Measurements from ENCODE around the gene TMCO2.

TMCO2 gene

GRCh38 chr1:40239626-40240025 lies 8.1 kb upstream of the TMCO2 start:
- no peaks in the 10 kb centered on the region for H3K9me2 ChIP-seq (replicated peaks; ENCODE audit: insufficient read depth, low read length)
- H3K4me1 ChIP-seq (ENCODE audit: low read length), result no peaks in the 10 kb centered on the region
- H3K79me2 ChIP-seq (ENCODE audit: low read length), result peaks cover 19% of the 10 kb centered on the region
- no peak overlapping the region for H2AFZ ChIP-seq (ENCODE audit: low read length)
- H3K9me3 ChIP-seq (replicated peaks; ENCODE audit: insufficient read depth, low read length), result no peaks in the 10 kb centered on the region
- H3K9ac ChIP-seq (ENCODE audit: low read length), result no peak overlapping the region
- no peak for DNase-seq
- no peaks in the 10 kb centered on the region for H4K20me1 ChIP-seq (ENCODE audit: insufficient read depth, low read length)
- no peak overlapping the region for H3K4me3 ChIP-seq (ENCODE audit: low read length)
- 0 out of 2 replicates have a peak, but pooled peaks cover 6% of the 10 kb centered on the region for H3F3A ChIP-seq (ENCODE audit: insufficient read depth, low read length)
- H3K4me2 ChIP-seq (ENCODE audit: low read depth, low read length), result no peak overlapping the region
- no peak overlapping the region for H3K27ac ChIP-seq (ENCODE audit: low read length)
- H3K27me3 ChIP-seq (replicated peaks; ENCODE audit: insufficient read depth, low read length), result no peaks in the 10 kb centered on the region
- H3K36me3 ChIP-seq (replicated peaks; ENCODE audit: insufficient read depth, low read length), result peaks cover 8% of the 10 kb centered on the region
- TF ChIP-seq EZH2phosphoT487 (IDR thresholded peaks at IDR 0.05; ENCODE audit: low read length) (no peak), CTCF (IDR thresholded peaks at IDR 0.05; ENCODE audit: low read length) (no peak), EZH2 (optimal IDR thresholded peaks at IDR 0.05; ENCODE audit: low read depth, low read length) (no peak)

DNA sequence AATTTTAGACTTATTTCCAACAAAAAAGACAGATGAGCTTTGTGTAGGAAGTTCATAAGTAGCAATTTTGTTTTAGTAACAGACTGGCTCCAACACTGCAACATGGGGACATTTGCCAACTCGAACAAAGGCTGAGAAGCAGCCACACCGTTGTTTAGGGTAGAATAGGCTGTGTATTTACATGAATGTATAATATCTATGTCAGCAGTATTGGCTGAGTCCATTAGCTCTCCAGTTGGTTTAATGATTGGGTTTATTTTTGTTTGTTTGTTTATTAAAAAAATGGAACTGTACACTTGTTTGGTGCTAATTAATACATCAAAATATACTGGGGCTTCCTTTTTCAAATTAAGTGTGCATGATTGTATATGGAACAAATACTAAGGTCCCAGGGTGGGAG lies 7.3 kb upstream of the TMCO2 start:
- 0 out of 2 replicates have a peak, but pooled peaks cover 6% of the 10 kb centered on the region for H3F3A ChIP-seq (ENCODE audit: insufficient read depth, low read length)
- H3K27me3 ChIP-seq (replicated peaks; ENCODE audit: insufficient read depth, low read length), result no peaks in the 10 kb centered on the region
- no peak overlapping the region for H3K27ac ChIP-seq (ENCODE audit: low read length)
- DNase-seq, result no peak
- no peaks in the 10 kb centered on the region for H3K9me2 ChIP-seq (replicated peaks; ENCODE audit: insufficient read depth, low read length)
- no peak overlapping the region for H3K9ac ChIP-seq (ENCODE audit: low read length)
- H3K4me1 ChIP-seq (ENCODE audit: low read length), result no peaks in the 10 kb centered on the region
- TF ChIP-seq EZH2phosphoT487 (IDR thresholded peaks at IDR 0.05; ENCODE audit: low read length), result no peak
- no peak for TF ChIP-seq EZH2 (optimal IDR thresholded peaks at IDR 0.05; ENCODE audit: low read depth, low read length)
- H3K4me3 ChIP-seq (ENCODE audit: low read length), result no peak overlapping the region
- peaks cover 8% of the 10 kb centered on the region for H3K36me3 ChIP-seq (replicated peaks; ENCODE audit: insufficient read depth, low read length)
- H3K4me2 ChIP-seq (ENCODE audit: low read depth, low read length), result no peak overlapping the region
- 0 out of 2 replicates have a peak, but pooled peaks cover 16% of the 10 kb centered on the region for H3K79me2 ChIP-seq (ENCODE audit: low read length)
- H3K9me3 ChIP-seq (replicated peaks; ENCODE audit: insufficient read depth, low read length), result no peaks in the 10 kb centered on the region
- no peak overlapping the region for H2AFZ ChIP-seq (ENCODE audit: low read length)
- no peaks in the 10 kb centered on the region for H4K20me1 ChIP-seq (ENCODE audit: insufficient read depth, low read length)

GRCh38 chr1:40241362-40241761 lies 6.4 kb upstream of the TMCO2 start:
- Histone ChIP-seq H4K20me1 (ENCODE audit: insufficient read depth, low read length) (no peaks in the 10 kb centered on the region), H3K4me1 (ENCODE audit: low read length) (no peaks in the 10 kb centered on the region), H3K9me3 (replicated peaks; ENCODE audit: insufficient read depth, low read length) (no peaks in the 10 kb centered on the region), H3K36me3 (replicated peaks; ENCODE audit: insufficient read depth, low read length) (peaks cover 8% of the 10 kb centered on the region), H3K9ac (ENCODE audit: low read length) (no peak overlapping the region), H3K4me3 (ENCODE audit: low read length) (no peak overlapping the region), H3K79me2 (ENCODE audit: low read length) (0 out of 2 replicates have a peak, but pooled peaks cover 11% of the 10 kb centered on the region), H3K27me3 (replicated peaks; ENCODE audit: insufficient read depth, low read length) (no peaks in the 10 kb centered on the region), H2AFZ (ENCODE audit: low read length) (no peak overlapping the region), H3K9me2 (replicated peaks; ENCODE audit: insufficient read depth, low read length) (no peaks in the 10 kb centered on the region), H3K4me2 (ENCODE audit: low read depth, low read length) (no peak overlapping the region), H3K27ac (ENCODE audit: low read length) (no peak overlapping the region), H3F3A (ENCODE audit: insufficient read depth, low read length) (0 out of 2 replicates have a peak, but pooled peaks cover 6% of the 10 kb centered on the region)
- no peak for TF ChIP-seq CTCF (IDR thresholded peaks at IDR 0.05; ENCODE audit: low read length)
- TF ChIP-seq EZH2phosphoT487 (IDR thresholded peaks at IDR 0.05; ENCODE audit: low read length), result no peak
- no peak for TF ChIP-seq EZH2 (optimal IDR thresholded peaks at IDR 0.05; ENCODE audit: low read depth, low read length)
- DNase-seq, result no peak

DNA sequence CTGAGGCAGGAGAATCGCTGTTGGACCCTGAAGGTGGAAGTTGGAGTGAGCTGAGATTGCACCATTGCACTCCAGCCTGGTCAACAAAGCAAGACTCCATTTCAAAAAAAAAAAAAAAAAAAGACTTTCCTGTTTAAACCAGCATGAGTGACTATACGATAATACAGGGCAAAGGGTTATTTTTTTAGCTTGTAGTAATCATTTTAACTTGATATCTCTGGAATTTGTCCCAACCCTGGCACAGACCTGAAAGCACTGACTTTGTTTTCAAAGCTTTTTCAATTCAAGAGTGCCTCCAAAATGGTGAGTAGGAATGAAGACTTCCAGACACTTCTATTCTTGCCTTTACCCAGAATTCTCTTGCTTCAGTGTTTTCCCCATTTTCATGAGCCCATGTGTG lies 4.4 kb upstream of the TMCO2 start:
- H3K9me2 ChIP-seq (replicated peaks; ENCODE audit: insufficient read depth, low read length), result no peaks in the 10 kb centered on the region
- H3K27ac ChIP-seq (ENCODE audit: low read length), result no peak overlapping the region
- no peaks in the 10 kb centered on the region for H3K27me3 ChIP-seq (replicated peaks; ENCODE audit: insufficient read depth, low read length)
- H3K4me1 ChIP-seq (ENCODE audit: low read length), result no peaks in the 10 kb centered on the region
- DNase-seq, result no peak
- H4K20me1 ChIP-seq (ENCODE audit: insufficient read depth, low read length), result no peaks in the 10 kb centered on the region
- TF ChIP-seq CTCF (IDR thresholded peaks at IDR 0.05; ENCODE audit: low read length), result no peak
- no peak for TF ChIP-seq EZH2phosphoT487 (IDR thresholded peaks at IDR 0.05; ENCODE audit: low read length)
- no peak for TF ChIP-seq EZH2 (optimal IDR thresholded peaks at IDR 0.05; ENCODE audit: low read depth, low read length)
- H3K9me3 ChIP-seq (replicated peaks; ENCODE audit: insufficient read depth, low read length), result no peaks in the 10 kb centered on the region
- no peaks in the 10 kb centered on the region for H3K36me3 ChIP-seq (replicated peaks; ENCODE audit: insufficient read depth, low read length)
- no peak overlapping the region for H3K4me2 ChIP-seq (ENCODE audit: low read depth, low read length)
- 0 out of 2 replicates have a peak, but pooled peaks cover 6% of the 10 kb centered on the region for H3F3A ChIP-seq (ENCODE audit: insufficient read depth, low read length)
- no peak overlapping the region for H3K9ac ChIP-seq (ENCODE audit: low read length)
- no peak overlapping the region for H3K4me3 ChIP-seq (ENCODE audit: low read length)
- H2AFZ ChIP-seq (ENCODE audit: low read length), result no peak overlapping the region
- no peaks in the 10 kb centered on the region for H3K79me2 ChIP-seq (ENCODE audit: low read length)
